K562 (cell line): ENCODE results near the gene RBBP5. TPM values are rescaled to one million over a fixed set of nuclear protein-coding genes. Genes with fewer than 3 reads are reported as not detected.

Experiments used
- ATAC-seq: fragments of 200-7000 bp; cut with Tn5 transposase; 3 replicates; pipeline ENCODE4 v1.9.1; 2020; ENCODE audit warnings: moderate library complexity
- BruUV-seq: library from RNA; stranded (reverse); fragments of 400-500 nt; replicated peaks from 2 replicates; lab custom pipeline; 2021; lab: Mats Ljungman, UMichigan
- CTCF ChIA-PET: fragments of 300-600 bp; formaldehyde crosslinking; extraction: SDS; loops from one replicate; lab custom pipeline; 2021; ENCODE audit warnings: low intra/inter-chr PET ratio; lab: Yijun Ruan, JAX
- POLR2A ChIA-PET: fragments of 300-600, 350-650 bp; sonication (Branson Sonifier 250); formaldehyde crosslinking; extraction: SDS; loops from one replicate; lab custom pipeline; 2021; ENCODE audit warnings: antibody characterized with exemption, inconsistent platforms; lab: Yijun Ruan, JAX
- DNase-seq, 4 experiments: peaks; one replicate each; pipeline versions ENCODE4 v3.0.0 to v3.0.0-alpha.2; 2011 to 2018; ENCODE audit warnings: low spot score in 3 of 4, mixed read lengths in 3 of 4; ENCODE audit errors: extremely low read depth in 1 of 4
- FAIRE-seq: peaks from 2 replicates; lab custom pipeline; 2011; peaks lifted over from hg19 to GRCh38; lab: Jason Lieb, UNC
- H2AFZ ChIP-seq: 2 replicates; pipeline ENCODE4 v1.6.0; 2011; ENCODE audit warnings: low read depth, low read length, control low read depth, inconsistent platforms
- H3K27ac ChIP-seq: fragments of 200-600 bp; 3 replicates; pipeline ENCODE4 v1.8.0; 2011; ENCODE audit warnings: low read depth, mild to moderate bottlenecking, control low read depth, inconsistent platforms, low read length, moderate library complexity, mixed read lengths; ENCODE audit errors: extremely low read depth
- H3K27me3 ChIP-seq, 2 experiments: fragments of 300-600 bp in 1 of 2; 2 replicates in 1 of 2; 3 replicates in 1 of 2; pipeline versions ENCODE4 v1.6.0 to v1.8.0; 2011; ENCODE audit warnings: inconsistent platforms in 2 of 2, low read length in 2 of 2, mild to moderate bottlenecking in 1 of 2, mixed read lengths in 1 of 2, moderate library complexity in 1 of 2; ENCODE audit not compliant: control insufficient read depth in 2 of 2, insufficient read depth in 2 of 2
- H3K36me3 ChIP-seq: fragments of 300-600 bp; 3 replicates; pipeline ENCODE4 v1.8.0; 2011; ENCODE audit warnings: mild to moderate bottlenecking, low read length, inconsistent platforms; ENCODE audit not compliant: control insufficient read depth, insufficient read depth
- H3K4me1 ChIP-seq, 2 experiments: fragments of 200-600 bp in 1 of 2; replicated peaks in 1 of 2; 2 replicates in 1 of 2; 3 replicates in 1 of 2; pipeline versions ENCODE4 v1.5.1 to v1.8.0; 2011; ENCODE audit warnings: inconsistent platforms in 2 of 2, low read length in 2 of 2, mild to moderate bottlenecking in 1 of 2, mixed read lengths in 1 of 2, moderate library complexity in 1 of 2; ENCODE audit not compliant: control insufficient read depth in 2 of 2, insufficient read depth in 2 of 2
- H3K4me2 ChIP-seq: 2 replicates; pipeline ENCODE4 v1.6.1; 2011; ENCODE audit warnings: low read length, control low read depth, inconsistent platforms, mixed read lengths; ENCODE audit not compliant: insufficient read depth
- H3K4me3 ChIP-seq: fragments of 200-600 bp; sonication (generic), shearing (Covaris generic); 2 replicates; pipeline ENCODE4 v1.5.1; 2016; ENCODE audit warnings: control low read depth, inconsistent platforms
- H3K79me2 ChIP-seq: fragments of 200-600 bp; 3 replicates; pipeline ENCODE4 v1.8.0; 2011; ENCODE audit warnings: low read length, inconsistent platforms; ENCODE audit not compliant: control insufficient read depth, insufficient read depth
- H3K9ac ChIP-seq, 2 experiments: 2 replicates each; pipeline versions ENCODE4 v1.6.0 to v1.6.1; 2011; ENCODE audit warnings: low read depth in 2 of 2, low read length in 2 of 2, control low read depth in 1 of 2, inconsistent platforms in 1 of 2, mild to moderate bottlenecking in 1 of 2, mixed read lengths in 1 of 2; ENCODE audit not compliant: insufficient read depth in 1 of 2
- H3K9me1 ChIP-seq: one replicate; pipeline ENCODE4 v1.6.0; 2011; ENCODE audit warnings: inconsistent platforms, mild to moderate bottlenecking, low read length, moderate library complexity; ENCODE audit not compliant: control insufficient read depth, insufficient read depth
- H3K9me3 ChIP-seq: replicated peaks from 2 replicates; pipeline ENCODE4 v1.5.1; 2011; ENCODE audit warnings: low read depth, low read length, inconsistent platforms; ENCODE audit not compliant: control insufficient read depth, insufficient read depth
- H4K20me1 ChIP-seq: replicated peaks from 2 replicates; pipeline ENCODE4 v1.6.1; 2011; ENCODE audit warnings: low read length, inconsistent platforms, mixed read lengths; ENCODE audit not compliant: control insufficient read depth, insufficient read depth
- ATF1 ChIP-seq, 2 experiments: fragments of 450-650 bp in 1 of 2; IDR thresholded peaks; 2 replicates each; pipeline ENCODE4 v1.6.1; 2016; ENCODE audit warnings: missing compliant biosample characterization in 1 of 2, missing genetic modification characterization in 1 of 2
- ATF7 ChIP-seq: fragments of 450-650 bp; IDR thresholded peaks from 2 replicates; pipeline ENCODE4 v1.7.1; 2014; ENCODE audit warnings: mild to moderate bottlenecking, moderate library complexity
- HDAC3 ChIP-seq: fragments of 450-650 bp; IDR thresholded peaks from 2 replicates; pipeline ENCODE4 v1.6.1; 2018; ENCODE audit warnings: borderline replicate concordance, mild to moderate bottlenecking, moderate library complexity; ENCODE audit not compliant: partially characterized antibody
- HLTF ChIP-seq: fragments of 450-650 bp; IDR thresholded peaks from 2 replicates; pipeline ENCODE4 v1.6.1; 2016
- MCM5 ChIP-seq: fragments of 450-650 bp; IDR thresholded peaks from 2 replicates; pipeline ENCODE4 v1.6.1; 2016; ENCODE audit warnings: low read depth
- NCOR1 ChIP-seq: fragments of 450-650 bp; IDR thresholded peaks from 2 replicates; pipeline ENCODE4 v1.6.1; 2016; ENCODE audit warnings: mild to moderate bottlenecking, moderate library complexity
- NFIX ChIP-seq: fragments of 250-450 bp; sonication (Bioruptor Pico); IDR thresholded peaks from 2 replicates; pipeline ENCODE4 v1.4.0; 2020; ENCODE audit warnings: low read depth, mild to moderate bottlenecking, moderate library complexity
- NFRKB ChIP-seq: fragments of 450-650 bp; IDR thresholded peaks from 2 replicates; pipeline ENCODE4 v1.6.1; 2016; ENCODE audit warnings: low read depth
- NR1H2 ChIP-seq: sonication (generic); formaldehyde crosslinking; IDR thresholded peaks from 2 replicates; pipeline ENCODE4 v1.4.0; 2020; ENCODE audit warnings: mild to moderate bottlenecking, missing genetic modification reagents
- ZNF592 ChIP-seq: fragments of 450-650 bp; IDR thresholded peaks from 2 replicates; pipeline ENCODE4 v1.6.1; 2017; ENCODE audit warnings: antibody characterized with exemption, mild to moderate bottlenecking
- ZNF707 ChIP-seq: fragments of 250-450 bp; sonication (Bioruptor Pico); conservative IDR thresholded peaks from 2 replicates; pipeline ENCODE4 v1.8.0; 2022; ENCODE audit warnings: inconsistent platforms, mild to moderate bottlenecking, moderate library complexity
- ZNF76 ChIP-seq: fragments of 250-450 bp; sonication (Bioruptor Pico); IDR thresholded peaks from 2 replicates; pipeline ENCODE4 v1.4.0; 2020; ENCODE audit warnings: mild to moderate bottlenecking, moderate library complexity, borderline replicate concordance
- WGBS: fragments of 100-300 bp; shearing (Covaris generic); methylation state at CpG from one replicate; pipeline ENCODE4 v1.1.6; 2016; ENCODE audit warnings: low coverage, mixed read lengths; ENCODE audit not compliant: insufficient coverage; ENCODE audit errors: missing lambda C conversion rate; 5-methylcytosine and 5-hydroxymethylcytosine counted together
- in situ Hi-C: fragments of 300-500 bp; cut with MboI; formaldehyde crosslinking; loops from 4 replicates; pipeline ENCODE4 v1.15.0; 2018; ENCODE audit warnings: inconsistent platforms, mixed read lengths
- intact Hi-C: fragments of 100-400 bp; cut with micrococcal nuclease; formaldehyde crosslinking; loops from 2 replicates; pipeline ENCODE4 v1.14.2; 2022
- polyA plus RNA-seq, 8 experiments: library from polyadenylated mRNA; depleted of rRNA in 4 of 8; stranded (reverse) in 5 of 8; unstranded in 3 of 8; fragments of >200 nt; fragmentation: Nextera tagmentation in 2 of 8; fragmentation: Illumina TruSeq in 1 of 8; extraction: Ambion mirVana in 2 of 8; extraction: Trizol in 1 of 8; gene quantifications; 2 replicates each; pipeline versions ENCODE4 v1.2.1 to v1.2.3, GENCODE V29; 2011 to 2014; ENCODE audit warnings: inconsistent platforms in 1 of 8, missing spikeins in 1 of 8
- total RNA-seq, 7 experiments: library from RNA; depleted of rRNA in 6 of 7; stranded (reverse); fragments of >200 nt in 6 of 7; fragmentation: Illumina TruSeq in 2 of 7; extraction: Trizol in 2 of 7; gene quantifications; 2 replicates each; pipeline versions ENCODE4 v1.2.1 to v1.2.3, GENCODE V29; 2011 to 2021; ENCODE audit warnings: low replicate concordance in 1 of 7
- TF ChIP-seq, protein P1 (sequence below), 2 experiments: fragments of 200-800 bp in 1 of 2; sonication (Bioruptor generic) in 1 of 2; sonication (generic) in 1 of 2; formaldehyde crosslinking in 1 of 2; IDR thresholded peaks in 1 of 2; conservative IDR thresholded peaks in 1 of 2; 2 replicates each; pipeline versions ENCODE4 v1.5.0 to v1.6.1; 2016 to 2020; ENCODE audit warnings: missing compliant biosample characterization in 1 of 2, missing genetic modification characterization in 1 of 2, missing genetic modification reagents in 1 of 2
- TF ChIP-seq, protein P2 (sequence below): fragments of 250-450 bp; sonication (Bioruptor Pico); IDR thresholded peaks from 2 replicates; pipeline ENCODE4 v1.4.0; 2020; ENCODE audit warnings: mild to moderate bottlenecking, moderate library complexity

RBBP5 gene
- total and polyA plus RNA-seq, 9 of the 15 experiments (the other 6 are each of a cell fraction or from before 2014, with no cell fraction given), result 17.2 to 37.4 (median 28.4) TPM

DNA sequence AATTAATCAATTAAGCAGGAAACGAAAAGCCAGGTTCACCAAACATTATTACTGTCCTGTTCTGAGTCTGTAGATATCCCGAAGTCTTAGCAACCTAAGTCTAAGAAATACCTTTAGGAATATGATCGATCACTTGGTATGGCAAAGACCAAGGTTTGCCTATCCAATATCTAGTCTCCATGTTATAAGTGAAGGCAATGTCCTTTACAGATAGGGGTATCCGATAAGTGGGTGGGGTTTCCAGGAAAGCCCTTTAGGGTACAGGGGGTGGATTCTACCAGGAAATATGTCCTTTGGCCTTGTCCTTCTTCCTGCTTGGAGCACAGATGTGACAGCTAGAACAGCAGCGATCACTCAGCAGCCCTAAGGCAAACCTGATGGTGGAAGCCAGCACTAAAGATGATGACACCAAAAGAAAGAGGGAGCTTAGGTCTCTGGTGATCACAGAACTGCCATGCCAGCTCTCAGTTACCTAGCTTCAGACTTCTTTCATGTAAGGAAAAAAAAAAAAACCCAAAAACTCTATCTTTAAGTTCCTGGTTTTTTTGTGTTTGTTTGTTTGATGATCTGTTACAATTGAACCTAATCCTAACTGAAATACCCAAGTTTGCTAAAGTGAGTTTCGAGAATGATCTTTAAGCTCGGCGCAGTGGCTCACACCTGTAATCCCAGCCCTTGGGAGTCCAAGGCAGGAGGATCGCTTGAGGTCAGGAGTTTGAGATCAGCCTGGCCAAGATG lies 48.9 kb upstream of the RBBP5 start:
- H2AFZ ChIP-seq, result peak overlapping the region; percentile 30
- no peaks in the 10 kb centered on the region for H3K9me3 ChIP-seq
- H3K4me2 ChIP-seq, result peak overlapping the region; percentile 61
- FAIRE-seq, result peak; percentile 70
- ChIA-PET CTCF (no interaction called here), POLR2A (interaction anchor here (0.6 to 2.3 kb wide), 8 partner anchors 10 to 49 kb away, joined by 3 to 10 read pairs (median 5); partner anchors contain the start of gene RBBP5)
- peak; percentile 89 for ATAC-seq
- in situ Hi-C loops, result no loop called here
- H3K4me3 ChIP-seq, result no peak overlapping the region
- WGBS, result 44% methylated on average over 9 of the region's 9 CpGs
- no peaks in the 10 kb centered on the region for H3K27me3 ChIP-seq
- intact Hi-C loops, result loop anchor here (1.0 to 5.0 kb wide), 2 partner anchors 13 to 42 kb away; partner anchors contain the start of gene DSTYK
- no peaks in the 10 kb centered on the region for H4K20me1 ChIP-seq
- peak overlapping the region; percentile 37 to 71; a peak in 3 of 4 replicates for H3K9ac ChIP-seq
- peaks cover 23 to 49% of the 10 kb centered on the region in 2 experiments for H3K4me1 ChIP-seq
- no peaks in the 10 kb centered on the region for H3K9me1 ChIP-seq
- BruUV-seq, result no TSS peak
- peaks cover 29% of the 10 kb centered on the region for H3K36me3 ChIP-seq
- no peaks in the 10 kb centered on the region; the same call in 2 of the 3 replicates for H3K79me2 ChIP-seq
- DNase-seq, result peak; percentile 34 to 77 (median 58)
- H3K27ac ChIP-seq, result peak overlapping the region; percentile 49
- no peak for TF ChIP-seq MCM5
- TF ChIP-seq NFRKB, result peak; percentile 83; the same call in 1 of the 2 replicates
- peak; percentile 34 for TF ChIP-seq HDAC3
- TF ChIP-seq NFIX (CRISPR knock-in tag), result no peak
- no peak for TF ChIP-seq ZNF707 (CRISPR knock-in tag)
- TF ChIP-seq ZNF592, result peak; percentile 78
- TF ChIP-seq, protein P1, sequence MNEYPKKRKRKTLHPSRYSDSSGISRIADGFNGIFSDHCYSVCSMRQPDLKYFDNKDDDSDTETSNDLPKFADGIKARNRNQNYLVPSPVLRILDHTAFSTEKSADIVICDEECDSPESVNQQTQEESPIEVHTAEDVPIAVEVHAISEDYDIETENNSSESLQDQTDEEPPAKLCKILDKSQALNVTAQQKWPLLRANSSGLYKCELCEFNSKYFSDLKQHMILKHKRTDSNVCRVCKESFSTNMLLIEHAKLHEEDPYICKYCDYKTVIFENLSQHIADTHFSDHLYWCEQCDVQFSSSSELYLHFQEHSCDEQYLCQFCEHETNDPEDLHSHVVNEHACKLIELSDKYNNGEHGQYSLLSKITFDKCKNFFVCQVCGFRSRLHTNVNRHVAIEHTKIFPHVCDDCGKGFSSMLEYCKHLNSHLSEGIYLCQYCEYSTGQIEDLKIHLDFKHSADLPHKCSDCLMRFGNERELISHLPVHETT (CRISPR knock-in tag; conservative IDR thresholded peaks at IDR 0.05 in 1 of 2, IDR thresholded peaks at IDR 0.05 in 1 of 2), result 0 out of 4 replicates have a peak, but pooled peaks of 1 of the 2 experiments have one; percentile 39
- 0 out of 2 replicates have a peak, but pooled peaks have one; percentile 27 for TF ChIP-seq ZNF76 (CRISPR knock-in tag)
- TF ChIP-seq, protein P2, sequence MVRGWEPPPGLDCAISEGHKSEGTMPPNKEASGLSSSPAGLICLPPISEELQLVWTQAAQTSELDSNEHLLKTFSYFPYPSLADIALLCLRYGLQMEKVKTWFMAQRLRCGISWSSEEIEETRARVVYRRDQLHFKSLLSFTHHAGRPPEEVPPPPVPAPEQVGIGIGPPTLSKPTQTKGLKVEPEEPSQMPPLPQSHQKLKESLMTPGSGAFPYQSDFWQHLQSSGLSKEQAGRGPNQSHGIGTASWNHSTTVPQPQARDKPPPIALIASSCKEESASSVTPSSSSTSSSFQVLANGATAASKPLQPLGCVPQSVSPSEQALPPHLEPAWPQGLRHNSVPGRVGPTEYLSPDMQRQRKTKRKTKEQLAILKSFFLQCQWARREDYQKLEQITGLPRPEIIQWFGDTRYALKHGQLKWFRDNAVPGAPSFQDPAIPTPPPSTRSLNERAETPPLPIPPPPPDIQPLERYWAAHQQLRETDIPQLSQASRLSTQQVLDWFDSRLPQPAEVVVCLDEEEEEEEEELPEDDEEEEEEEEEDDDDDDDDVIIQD, result no peak
- no peak for TF ChIP-seq ATF1 (CRISPR knock-in tag; IDR thresholded peaks at IDR 0.05)
- peak; percentile 47; the same call in 1 of the 2 replicates for TF ChIP-seq ATF1 (tag; IDR thresholded peaks at IDR 0.05)
- no peak for TF ChIP-seq HLTF
- peak; percentile 76; the same call in 1 of the 2 replicates for TF ChIP-seq ATF7
- no peak for TF ChIP-seq NR1H2 (CRISPR knock-in tag)
- 0 out of 2 replicates have a peak, but pooled peaks have one; percentile 25 for TF ChIP-seq NCOR1
